Inflammatory macrophage treated with lipopolysaccharide for 1 hour (primary cell): Measurements from ENCODE around the gene ARSA.

Experiments
- DNase-seq, 2 donors: peaks; one replicate each; pipeline ENCODE4 v3.0.0-alpha.2; 2020 to 2022

The ARSA gene

GRCh38 chr22:50601669-50602337, 26.1 kb downstream of the ARSA start:
- DNase-seq, result no peak

- DNase-seq, result no peak
Measured at GRCh38 chr22:50600967-50601668, 26.8 kb downstream of the ARSA start.

- DNase-seq, result no peak
Measured at GRCh38 chr22:50600538-50600937, 27.4 kb downstream of the ARSA start, which contains the start of gene MAPK8IP2. TSS of gene MAPK8IP2 (plus strand) at chr22:50600793. CDS start at chr22:50600819, 26 bp downstream.

- DNase-seq, result peak in 1 of 2 donors; percentile 39
Measured at GRCh38 chr22:50599816-50600455, 28.0 kb downstream of the ARSA start.

GRCh38 chr22:50597097-50597496, 30.9 kb downstream of the ARSA start:
- DNase-seq, result no peak

GRCh38 chr22:50595189-50595588, 32.8 kb downstream of the ARSA start:
- no peak for DNase-seq

- DNase-seq, result no peak
Measured at GRCh38 chr22:50587407-50587806, 40.5 kb downstream of the ARSA start.

GRCh38 chr22:50586416-50586815, 41.5 kb downstream of the ARSA start:
- no peak for DNase-seq

GRCh38 chr22:50585781-50586180, 42.2 kb downstream of the ARSA start:
- DNase-seq, result no peak

GRCh38 chr22:50585238-50585637, 42.7 kb downstream of the ARSA start:
- DNase-seq, result no peak

GRCh38 chr22:50584106-50585096, 43.6 kb downstream of the ARSA start:
- no peak for DNase-seq

GRCh38 chr22:50583294-50583861, 44.6 kb downstream of the ARSA start:
- DNase-seq, result no peak

GRCh38 chr22:50582493-50583293, 45.3 kb downstream of the ARSA start, which contains the start of gene CHKB:
TSS of gene CHKB (minus strand) at chr22:50582849. CDS start at chr22:50582781, 68 bp downstream.
- DNase-seq, result peak; percentile 98

- DNase-seq, result no peak
Measured at GRCh38 chr22:50581950-50582492, 45.9 kb downstream of the ARSA start.

GRCh38 chr22:50581031-50581949, 46.7 kb downstream of the ARSA start:
- peak; percentile 78 for DNase-seq

GRCh38 chr22:50579752-50580151, 48.2 kb downstream of the ARSA start:
- DNase-seq, result no peak

- no peak for DNase-seq
Measured at GRCh38 chr22:50578776-50579310, 49.1 kb downstream of the ARSA start.

- DNase-seq, result no peak
Measured at GRCh38 chr22:50577987-50578775, 49.8 kb downstream of the ARSA start, which contains the start of gene CPT1B. TSS of gene CPT1B (minus strand) at chr22:50578427. CDS start at chr22:50577915, 512 bp downstream.

- no peak for DNase-seq
Measured at GRCh38 chr22:50577697-50577986, 50.3 kb downstream of the ARSA start.
